Esophagus muscularis mucosa (tissue), 3 donors: ENCODE measurements around the gene BACH1.

Source experiments
- EP300 ChIP-seq: sonication (generic); formaldehyde crosslinking; IDR thresholded peaks from one replicate; pipeline ENCODE4 v1.6.1; 2017; ENCODE audit warnings: antibody characterized with exemption
- TF ChIP-seq, protein P1 (sequence below), 3 experiments: fragments of 200-600 bp in 2 of 3; fragments of 450-650 bp in 1 of 3; sonication (generic) in 2 of 3; IDR thresholded peaks; one replicate each; pipeline ENCODE4 v1.5.1; 2017 to 2019; ENCODE audit warnings: antibody characterized with exemption in 3 of 3, mild to moderate bottlenecking in 2 of 3, moderate library complexity in 1 of 3

DNA sequence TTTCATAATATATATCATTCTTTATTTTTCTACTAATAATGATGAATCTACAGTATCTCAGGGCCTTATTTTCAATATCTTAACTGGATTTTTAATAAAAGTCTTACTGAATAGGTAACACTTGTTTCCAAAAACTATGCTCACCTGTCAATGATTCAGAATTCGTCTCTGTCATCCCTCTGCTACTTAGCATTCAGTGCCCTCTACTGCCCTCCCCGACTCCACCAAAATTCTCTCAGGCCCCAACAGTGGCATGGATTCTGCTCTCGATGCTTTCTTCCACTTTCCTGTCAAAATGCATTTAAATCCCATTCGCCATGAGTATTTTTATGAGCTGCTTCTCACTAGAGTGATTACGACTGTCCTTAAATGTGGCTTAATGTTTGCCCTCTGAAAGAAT, 10.5 kb upstream of the BACH1 start:
- TF ChIP-seq, protein P1, sequence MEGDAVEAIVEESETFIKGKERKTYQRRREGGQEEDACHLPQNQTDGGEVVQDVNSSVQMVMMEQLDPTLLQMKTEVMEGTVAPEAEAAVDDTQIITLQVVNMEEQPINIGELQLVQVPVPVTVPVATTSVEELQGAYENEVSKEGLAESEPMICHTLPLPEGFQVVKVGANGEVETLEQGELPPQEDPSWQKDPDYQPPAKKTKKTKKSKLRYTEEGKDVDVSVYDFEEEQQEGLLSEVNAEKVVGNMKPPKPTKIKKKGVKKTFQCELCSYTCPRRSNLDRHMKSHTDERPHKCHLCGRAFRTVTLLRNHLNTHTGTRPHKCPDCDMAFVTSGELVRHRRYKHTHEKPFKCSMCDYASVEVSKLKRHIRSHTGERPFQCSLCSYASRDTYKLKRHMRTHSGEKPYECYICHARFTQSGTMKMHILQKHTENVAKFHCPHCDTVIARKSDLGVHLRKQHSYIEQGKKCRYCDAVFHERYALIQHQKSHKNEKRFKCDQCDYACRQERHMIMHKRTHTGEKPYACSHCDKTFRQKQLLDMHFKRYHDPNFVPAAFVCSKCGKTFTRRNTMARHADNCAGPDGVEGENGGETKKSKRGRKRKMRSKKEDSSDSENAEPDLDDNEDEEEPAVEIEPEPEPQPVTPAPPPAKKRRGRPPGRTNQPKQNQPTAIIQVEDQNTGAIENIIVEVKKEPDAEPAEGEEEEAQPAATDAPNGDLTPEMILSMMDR (IDR thresholded peaks at IDR 0.05): no peak
- no peak for TF ChIP-seq EP300
